ENCODE measurements around the gene NTN1.
A peak's percentile ranks its signal among the peaks of the same experiment; 100 is the strongest.

The NTN1 gene

DNA sequence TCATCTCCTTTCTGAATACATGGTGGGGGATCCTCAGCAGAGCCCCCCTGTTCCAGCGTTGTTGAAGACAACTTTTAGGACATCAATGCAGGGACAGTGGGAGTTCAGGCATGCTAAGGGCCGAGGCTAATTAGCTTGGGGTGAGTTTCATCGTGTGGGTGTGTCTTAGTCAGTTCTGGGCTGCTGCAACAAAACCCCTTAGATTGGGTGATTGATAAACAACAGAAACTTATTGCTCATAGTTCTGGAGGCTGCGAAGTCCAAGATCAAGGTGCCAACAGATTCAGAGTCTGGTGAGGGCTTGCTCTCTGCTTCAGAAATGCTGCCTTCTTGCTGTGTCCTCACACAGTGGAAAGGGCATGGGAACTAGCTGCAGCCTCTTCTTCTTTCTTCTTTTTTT lies 214.0 kb downstream of the NTN1 start:
- DNase-seq, result no peak

DNA sequence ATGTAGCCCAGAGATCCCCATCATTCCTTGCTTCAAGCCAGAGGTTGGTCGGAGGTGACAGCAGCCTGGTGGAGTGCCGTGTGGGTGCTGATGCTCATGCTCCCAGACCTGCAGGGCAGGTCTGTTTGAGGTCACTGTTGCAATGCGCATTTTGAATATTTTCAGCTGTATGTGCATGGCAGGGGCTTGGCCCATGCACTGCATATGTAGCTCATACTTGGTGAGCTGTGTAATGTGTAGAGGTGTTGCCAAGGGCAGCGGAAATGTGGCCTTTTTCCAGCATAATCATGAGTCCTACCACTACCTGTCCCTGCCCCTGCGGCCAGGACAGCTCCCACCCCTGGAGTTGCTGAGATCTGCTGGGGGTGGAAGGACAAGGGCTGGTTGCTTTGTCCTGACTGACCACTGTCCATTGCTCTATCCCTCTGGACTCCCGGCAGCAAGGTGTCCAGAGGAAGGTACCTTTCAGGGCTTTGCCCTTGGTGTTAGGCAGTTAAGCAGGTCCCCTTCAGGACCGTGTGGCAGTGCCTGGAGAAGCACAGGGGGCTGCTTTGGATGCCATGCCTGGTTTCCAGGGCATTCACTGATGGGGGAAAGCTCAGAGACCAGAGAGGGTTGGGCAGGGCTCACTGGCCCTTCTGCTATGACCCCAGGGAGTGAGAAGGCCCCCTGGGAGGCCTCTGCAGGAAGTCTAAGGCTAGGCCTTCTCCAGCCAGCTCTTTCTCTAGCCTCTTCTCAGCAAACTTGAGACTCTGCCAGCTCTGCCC lies 215.2 kb downstream of the NTN1 start:
- DNase-seq, result no peak

DNA sequence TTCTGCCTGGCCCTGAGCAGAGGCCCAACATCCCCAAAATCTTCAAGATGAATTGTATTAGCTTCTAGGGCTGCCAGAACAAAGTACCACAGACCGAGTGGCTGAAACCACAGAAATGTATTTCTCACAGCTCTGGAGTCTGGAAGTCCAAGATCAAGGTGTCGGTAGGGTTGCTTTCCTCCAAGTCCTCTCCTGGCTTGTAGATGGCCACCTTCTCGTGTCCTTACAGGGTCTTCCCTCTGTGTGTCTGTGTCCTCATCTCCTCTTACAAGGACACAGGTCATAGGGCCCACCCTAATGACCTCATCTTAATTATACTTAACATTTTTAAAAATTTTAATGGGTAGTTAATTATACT lies 215.7 kb downstream of the NTN1 start:
- no peak for DNase-seq

DNA sequence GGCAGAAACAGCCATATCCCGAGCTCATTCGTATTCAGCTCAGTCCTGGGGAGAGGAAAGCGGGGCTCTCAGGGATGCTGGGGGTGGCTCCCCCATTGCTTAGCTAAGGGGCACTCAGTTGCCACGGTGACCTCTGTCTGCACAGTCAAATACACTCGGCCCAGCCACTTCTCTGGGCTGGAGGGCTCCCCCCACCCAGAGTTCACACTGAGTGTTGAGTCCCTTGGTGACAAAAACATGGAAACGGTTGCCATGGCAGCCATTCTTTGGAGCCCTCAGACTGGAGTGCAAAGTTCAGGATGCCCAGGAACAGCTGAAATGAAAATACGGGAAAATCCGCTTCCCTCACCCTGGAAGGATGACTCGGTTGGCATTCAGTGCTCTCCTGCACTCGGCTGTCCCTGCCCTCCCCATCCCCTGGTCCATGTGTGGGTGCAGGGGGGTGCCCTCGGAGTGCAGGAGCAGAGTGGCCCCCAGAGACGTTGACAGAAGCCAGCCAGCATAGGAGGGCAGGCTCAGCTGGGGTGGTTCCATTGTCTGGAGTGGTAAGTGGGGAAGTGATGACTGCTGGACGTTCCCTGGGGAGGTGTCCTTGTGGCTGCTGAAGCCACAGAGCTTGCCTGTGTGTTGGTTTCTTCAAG lies 216.5 kb downstream of the NTN1 start:
- DNase-seq, result no peak

DNA sequence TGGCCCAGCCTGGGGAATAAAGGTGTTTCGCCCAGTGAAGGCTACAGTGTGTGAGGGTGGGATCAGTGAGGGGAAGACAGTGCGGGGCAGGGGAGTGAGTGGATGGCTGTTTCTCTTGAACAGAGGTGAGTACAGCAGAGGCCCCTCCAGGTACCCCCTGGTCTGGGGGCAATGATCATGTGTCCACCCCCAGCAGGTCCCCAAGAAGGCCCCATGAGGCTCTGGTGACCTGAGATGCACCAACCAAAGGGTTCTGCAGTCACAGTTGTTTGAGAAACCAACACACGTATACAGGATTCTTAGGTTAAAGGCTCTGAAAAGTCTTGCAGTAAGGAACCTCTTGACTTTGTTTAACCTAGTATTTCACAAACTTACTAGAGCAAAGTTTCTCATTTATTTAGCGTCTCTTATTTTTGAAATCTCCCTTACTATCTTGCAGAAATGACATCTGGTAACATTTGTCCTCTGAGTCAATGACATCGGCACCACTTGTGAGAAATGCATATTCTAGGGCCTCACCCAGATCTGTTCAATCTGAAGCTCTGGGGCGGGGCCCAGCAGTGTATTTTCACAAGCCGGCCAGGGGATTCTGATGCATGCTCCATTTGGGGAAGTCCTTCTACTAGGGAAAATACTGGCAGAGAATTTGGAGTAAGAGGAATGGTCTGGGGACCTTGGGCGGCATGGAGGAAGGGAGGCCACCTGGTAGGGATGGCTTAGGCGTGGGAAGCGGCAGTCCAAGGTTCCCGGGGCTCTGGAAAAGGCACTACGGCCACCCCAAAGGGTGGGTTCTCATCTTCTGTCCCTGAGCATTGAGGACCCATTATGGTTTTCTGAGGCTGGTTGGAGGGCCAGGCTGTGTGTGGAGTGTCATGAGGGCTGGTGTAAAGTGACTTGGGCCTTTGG lies 217.3 kb downstream of the NTN1 start:
- no peak for DNase-seq

DNA sequence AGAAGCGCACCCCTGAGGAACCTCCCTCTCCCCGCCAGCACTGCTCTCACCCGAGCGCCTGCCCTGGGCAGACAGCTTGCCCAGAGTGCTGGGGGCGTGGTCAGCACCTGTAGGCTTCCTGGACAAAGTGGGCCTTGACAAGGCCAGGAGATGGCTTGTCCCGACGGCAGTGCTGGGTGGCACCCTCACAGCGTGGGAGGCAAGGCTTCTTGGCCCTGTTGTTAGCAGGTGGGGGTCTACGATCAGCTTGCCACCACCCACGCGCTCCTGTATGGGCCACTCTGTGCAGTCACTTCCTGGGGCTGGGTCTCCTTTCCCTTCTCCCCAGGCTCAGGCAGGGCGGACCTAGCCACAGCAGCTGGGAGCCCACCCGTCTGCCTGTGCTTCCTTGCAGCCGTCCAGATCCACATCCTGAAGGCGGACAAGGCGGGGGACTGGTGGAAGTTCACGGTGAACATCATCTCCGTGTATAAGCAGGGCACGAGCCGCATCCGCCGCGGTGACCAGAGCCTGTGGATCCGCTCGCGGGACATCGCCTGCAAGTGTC lies 218.0 kb downstream of the NTN1 start:
- no peak for DNase-seq

DNA sequence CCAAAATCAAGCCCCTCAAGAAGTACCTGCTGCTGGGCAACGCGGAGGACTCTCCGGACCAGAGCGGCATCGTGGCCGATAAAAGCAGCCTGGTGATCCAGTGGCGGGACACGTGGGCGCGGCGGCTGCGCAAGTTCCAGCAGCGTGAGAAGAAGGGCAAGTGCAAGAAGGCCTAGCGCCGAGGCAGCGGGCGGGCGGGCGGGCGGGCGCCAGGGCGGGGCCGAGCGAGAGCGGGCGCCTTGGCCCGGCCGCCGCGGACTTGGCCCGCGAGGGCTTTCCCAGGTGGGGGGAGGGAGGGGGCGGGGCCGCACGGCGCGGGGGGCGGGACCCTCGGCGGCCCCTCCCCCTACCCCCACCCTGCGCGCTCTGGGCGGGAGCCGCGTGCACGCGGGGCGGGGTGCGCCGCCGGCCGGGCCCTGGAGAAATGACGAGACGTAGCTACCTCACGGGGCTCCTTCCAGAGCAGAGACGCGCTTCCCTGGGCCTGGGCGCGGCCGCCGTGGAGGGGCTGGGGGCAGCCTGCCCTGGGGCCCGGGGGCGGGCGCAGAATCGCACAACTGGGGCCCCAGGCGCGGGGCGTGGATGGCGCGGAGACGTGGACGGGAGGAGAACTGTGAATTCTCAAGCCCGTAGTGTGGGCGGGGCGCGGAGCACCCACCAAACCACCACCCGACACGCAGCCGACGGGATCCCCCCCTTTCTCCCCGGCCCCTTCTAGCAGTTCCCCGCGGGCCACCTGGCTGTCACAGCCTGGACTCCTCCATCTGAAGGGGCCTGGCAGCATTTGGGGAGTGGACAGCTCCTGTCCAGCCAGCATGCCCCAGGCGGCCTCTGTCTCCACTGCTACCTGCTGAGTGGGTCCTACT lies 218.7 kb downstream of the NTN1 start:
- DNase-seq, result peak; percentile 42 to 72 (median 58)

DNA sequence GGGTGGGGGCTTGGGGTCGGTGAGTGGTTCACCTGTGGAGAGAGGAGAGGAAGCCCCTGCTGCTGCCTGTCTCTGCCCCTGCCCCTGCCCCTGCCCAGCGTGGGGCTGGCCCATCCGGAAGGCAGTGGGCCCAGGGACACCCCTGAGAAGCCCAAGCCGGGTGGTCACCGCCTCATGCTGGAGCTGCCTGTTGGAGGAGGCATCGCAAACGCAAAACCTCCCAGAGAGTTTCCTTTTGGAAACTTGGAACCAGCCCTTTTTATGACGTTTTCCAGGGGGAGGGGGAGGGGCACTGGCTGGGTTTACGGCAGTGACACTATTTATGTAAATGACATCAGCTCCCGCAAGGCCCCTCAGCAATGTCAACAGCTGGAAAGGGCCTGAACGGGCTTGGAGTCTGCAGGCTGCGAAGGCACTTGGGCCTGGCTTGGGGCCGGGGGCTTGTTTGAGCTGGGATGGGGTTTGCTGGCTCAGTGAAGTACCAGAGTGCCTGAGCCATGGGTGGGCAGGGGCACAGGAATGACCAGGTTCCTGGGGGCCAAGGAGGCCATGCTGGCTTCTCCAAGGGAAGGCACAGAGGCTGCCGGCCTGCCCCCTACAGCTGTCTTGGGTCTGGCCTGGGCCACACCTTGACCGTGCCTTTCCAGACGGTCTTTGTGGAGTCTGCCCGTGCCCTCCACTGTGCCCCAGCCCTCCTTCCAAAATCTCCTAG lies 219.5 kb downstream of the NTN1 start:
- DNase-seq, result no peak

DNA sequence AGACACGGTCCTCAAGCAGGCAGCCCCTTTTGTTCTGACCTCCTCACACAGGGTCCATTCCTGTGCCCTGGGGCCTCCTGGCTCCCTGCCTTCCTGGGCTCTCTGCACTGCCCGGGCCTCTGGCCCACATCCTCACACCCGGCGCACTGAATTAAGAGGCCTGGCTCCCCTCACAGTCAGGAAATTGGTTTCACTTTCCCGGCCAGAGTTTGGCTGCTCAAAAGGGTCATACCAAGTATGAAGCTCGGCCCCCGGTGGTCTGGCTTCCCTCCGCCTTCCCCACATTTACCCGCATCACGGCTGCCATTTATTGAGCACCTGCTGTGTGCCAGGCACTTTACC lies 220.0 kb downstream of the NTN1 start:
- no peak for DNase-seq

DNA sequence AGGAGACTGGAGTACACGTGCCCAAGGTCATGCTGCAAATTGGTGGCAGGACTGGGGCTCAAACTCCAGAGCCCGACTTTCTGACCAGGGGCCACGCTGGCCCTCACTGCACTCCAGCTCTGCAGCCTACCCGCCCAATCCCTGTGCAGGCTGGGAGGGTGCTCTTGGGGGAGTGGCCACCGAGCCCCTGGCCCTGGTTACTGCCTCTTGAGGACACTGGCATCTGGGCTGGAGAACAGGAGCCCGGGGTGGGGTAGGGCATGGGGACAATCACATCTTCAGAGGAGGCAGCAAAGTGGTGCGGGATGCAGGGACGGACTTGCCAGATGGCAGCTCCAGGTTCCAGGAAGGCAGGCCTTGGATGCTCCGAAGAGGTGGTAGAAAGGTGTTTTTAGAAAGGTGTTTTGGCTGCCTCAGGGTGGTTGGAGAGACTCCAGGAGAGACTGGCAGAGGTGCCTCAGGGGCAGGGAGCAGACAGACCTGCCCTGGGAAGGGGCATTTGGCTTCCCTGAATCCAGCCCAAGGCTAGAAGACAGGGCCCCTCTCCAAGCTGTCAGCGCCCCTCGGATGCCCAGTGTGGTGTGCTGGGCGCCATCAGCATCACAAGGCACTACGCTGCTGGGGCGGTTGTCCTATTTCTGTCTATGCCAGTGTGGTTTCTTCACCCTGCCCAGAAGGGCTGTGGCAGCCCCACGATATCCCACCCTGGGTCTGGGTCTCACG lies 220.6 kb downstream of the NTN1 start:
- no peak for DNase-seq

DNA sequence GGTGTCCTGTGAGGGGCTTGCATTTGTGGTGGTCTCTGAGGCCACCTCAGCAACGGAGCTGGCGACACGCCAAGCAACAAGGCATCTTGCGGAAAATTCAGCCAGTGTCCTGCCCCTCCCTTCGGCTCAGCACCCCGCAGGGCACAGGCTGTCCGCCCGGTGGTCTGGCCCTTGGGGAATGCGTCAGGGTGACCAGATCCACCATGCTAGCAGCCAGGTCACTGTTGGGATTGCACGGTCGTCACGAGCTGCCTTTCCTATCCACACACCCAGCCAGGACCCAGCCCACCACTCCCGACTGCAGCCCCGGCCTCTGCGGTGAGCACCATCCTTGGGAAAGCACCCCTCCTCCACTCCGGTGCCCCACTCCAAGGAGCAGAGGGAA lies 221.2 kb downstream of the NTN1 start:
- DNase-seq, result no peak

DNA sequence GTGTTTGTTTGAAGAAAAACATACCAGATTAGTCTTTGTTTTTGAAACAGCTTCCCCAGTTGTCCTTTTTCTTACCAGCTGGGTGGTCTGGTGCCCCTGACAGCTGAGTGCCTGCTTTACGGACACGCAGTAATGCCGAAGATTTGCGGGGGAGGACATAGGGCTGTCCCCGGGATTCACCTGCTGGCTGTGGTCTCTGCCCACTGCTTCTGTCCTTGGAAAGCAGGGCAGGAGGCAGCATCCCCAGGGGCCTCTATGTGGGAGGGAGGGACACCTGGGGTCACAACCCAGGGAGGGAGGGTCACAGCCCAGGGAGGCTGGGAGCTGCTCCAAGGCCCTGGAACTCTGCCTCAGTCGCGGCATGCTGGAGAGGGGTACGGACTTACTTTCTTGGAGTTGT lies 221.7 kb downstream of the NTN1 start:
- no peak for DNase-seq

DNA sequence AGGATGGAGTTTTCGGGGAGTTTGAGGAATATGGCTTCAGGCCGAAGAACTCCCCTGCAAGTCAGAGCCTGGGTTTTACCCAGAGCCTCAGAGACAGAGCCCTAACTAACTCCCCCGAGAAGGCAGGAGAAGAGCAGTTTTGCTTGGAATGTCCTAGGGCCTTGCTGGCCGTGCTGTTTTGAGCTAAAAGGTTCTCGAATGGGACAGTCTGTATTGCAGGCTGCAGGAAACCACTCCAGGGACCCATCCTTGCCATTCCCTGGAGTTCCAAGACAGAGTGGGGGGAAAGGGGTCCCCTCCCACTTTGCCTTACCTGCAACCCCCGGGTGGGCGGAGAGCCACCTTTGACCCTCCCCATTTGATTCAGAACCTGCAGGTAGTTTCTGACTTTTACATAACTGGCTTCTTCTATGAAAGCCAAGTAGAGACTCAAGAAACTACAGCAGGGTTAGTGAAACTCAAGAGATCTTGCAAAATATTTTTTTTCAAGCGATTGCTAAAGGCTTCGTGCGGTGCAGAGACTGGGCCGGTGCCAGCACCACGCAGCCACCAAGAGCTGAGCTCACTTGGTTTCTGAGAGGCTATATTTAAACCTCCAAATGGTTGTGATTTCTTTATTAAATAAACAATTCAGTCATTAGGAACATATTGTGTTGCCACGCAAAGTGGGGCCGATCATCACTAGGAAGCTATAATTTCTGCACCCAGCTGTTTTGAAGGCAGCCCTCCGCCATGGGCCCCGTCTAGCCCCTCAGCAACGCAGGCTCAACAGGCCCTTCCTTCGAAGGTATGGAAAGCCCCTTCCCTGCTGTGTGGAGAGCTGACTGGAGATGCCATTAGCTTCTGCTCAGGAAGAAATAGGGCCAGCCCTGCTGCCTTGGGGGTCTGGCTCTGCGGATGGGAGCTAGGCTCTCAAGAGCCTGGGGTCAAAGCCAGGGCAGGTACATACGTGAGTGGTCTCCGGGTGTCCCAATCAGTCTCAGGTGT lies 223.0 kb downstream of the NTN1 start:
- no peak for DNase-seq

DNA sequence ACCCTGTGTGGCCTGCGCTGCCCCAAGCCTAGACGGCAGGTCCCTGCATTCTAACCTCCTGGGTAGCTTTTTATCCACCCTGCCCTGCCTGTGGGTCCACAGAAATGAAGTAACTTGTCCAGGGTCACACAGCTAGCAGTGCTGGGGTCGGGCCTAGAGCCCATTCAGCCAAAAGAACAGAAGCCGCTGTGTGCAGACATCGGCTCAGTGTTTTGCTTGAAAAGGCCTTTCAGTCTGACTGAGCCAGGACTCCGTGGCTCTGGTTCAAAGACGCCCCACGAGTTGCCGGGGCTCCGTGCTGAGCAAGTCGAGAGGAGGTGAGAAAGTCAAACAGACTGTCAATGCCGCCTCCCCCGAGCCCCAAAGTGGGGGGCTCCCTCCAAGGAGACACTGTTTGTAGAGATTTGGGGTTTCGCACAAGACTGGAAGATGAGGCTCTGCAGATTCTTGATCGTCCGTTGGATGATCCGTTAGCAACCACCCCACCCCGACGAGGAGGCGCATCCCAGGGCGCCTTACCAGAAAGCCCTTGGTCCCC lies 226.2 kb downstream of the NTN1 start:
- DNase-seq, result no peak

DNA sequence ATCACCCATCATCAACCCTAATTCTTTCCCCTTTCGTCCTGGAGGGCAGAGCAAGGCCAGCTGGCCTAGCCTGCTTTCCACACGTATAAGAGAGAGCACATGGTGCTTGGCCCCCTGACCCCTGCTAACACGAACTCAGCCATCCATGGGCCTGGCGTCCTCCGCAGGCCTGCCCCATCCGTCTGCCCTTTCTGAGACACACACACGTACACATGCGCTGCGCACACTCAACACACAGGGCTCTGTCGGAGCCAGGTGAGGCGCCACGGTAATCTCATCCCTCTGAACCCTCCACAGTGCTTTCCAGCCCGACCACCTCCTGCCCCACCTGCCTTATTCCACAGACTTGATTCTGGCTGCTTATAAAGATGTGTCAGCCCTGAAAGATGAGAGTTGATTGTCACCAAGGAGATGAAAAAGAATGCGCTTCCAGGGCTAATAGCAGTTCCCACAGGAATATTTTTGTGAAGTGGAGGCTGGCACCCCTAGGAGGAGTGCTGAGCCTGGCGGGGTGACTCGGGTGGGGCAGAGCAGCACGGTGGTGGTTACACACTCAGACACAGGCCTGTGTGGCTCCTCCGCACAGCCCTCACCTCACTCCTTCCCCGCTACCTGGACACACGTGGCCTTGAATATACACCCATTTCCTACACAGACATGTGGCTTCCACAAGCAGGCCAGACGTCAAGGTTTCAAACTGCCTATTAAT lies 228.1 kb downstream of the NTN1 start:
- no peak for DNase-seq

DNA sequence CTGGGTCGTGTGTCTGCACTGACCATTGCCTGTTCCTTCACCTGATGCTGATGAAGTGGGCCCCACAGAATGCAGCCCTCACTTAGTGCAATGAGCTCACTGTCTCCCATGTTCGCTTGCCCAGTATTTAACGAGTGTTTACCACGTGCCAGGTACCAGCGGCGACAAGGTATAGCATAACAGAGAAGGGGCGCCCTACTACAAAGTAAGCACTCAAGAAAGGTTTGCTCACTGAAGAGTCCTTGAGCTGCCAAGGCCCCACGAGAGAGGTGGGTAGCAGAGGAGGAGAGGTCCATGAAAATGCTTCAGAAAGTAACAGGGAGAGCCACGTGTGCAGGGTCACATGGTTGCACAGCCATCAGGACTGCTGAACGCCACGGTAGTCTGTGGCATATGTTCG lies 230.0 kb downstream of the NTN1 start:
- DNase-seq, result no peak

DNA sequence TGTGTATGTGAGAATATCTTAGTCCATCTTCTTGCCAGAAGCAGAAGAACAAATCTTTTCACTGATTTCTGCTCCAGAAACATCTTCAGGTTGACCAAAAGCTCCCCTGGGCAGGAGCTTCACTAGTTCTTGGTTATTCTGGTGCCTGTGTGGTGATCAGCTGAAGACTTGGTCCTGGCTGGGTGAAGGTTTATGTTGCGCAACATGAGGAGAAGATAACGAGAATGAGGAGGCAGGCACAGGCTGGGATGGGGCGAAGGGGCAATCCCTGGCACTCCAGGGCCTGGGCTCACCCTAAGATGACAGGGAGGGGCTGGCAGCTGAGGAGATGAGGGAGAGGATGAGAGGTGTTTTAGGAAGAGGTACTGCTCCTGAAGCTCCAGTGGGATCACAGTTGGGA lies 232.0 kb downstream of the NTN1 start:
- no peak for DNase-seq

DNA sequence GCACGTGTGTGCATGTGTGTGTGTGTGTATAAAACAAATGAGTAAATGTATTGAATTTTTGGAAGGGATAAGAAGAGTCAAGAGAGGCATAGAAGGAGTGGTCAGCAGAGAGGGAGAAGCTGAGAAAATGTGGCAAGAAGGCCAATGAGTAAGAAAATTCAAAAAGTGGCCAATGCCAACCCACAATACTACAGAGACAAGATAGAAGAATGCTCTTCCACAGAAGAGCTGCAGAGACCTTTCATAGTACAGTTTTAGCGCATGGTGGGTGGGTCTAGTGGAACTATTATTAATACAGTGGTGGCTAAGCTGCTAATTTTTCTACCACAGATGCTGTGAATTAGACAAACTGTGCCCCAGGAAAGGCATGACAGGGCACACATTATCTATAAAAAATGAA lies 233.5 kb downstream of the NTN1 start:
- DNase-seq, result no peak

DNA sequence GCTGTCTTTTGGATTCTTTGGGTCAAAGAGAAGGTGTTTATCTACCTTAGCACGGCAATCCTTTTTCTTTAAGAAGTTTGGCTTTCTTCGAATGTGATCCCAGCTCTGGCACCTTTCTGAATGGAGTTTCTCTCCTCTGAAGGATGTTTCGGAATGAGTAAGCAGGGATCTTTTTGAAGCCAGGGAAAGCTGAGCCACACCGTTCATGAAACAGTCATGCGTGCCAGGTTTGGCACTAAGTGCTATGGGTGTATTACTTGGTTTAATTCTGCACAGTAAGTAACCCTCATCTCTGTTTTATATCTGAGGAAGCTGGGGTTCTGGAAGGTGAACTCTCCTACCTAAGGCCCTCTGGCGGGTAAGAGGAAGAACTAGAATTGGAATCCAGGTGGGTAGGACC lies 234.5 kb downstream of the NTN1 start:
- DNase-seq, result no peak
